Measurements from ENCODE around the gene MPC1L.

DNA sequence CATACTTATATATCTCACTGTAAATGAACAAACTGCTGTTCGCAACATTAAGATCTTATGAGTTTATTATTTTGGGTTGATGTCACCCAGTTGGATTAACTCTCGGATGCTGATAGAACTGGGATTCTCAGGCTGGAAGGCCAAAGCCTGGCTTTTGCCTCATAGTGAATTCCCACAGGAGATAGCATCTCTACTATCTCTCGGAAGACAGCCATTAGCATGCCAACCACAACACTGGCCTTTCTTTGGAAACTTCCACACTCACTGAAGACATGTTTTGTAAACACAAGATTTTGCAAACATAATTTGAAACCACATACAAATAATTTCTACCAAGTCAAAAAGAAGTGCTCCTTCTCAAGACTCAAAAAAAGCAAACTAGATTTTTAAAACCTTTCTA is 46.9 kb upstream of the MPC1L start:
- TF ChIP-seq CTCF (IDR thresholded peaks at IDR 0.05; ENCODE audit: borderline replicate concordance, extremely low read depth, low read length, poor library complexity, severe bottlenecking): no peak
- no peak for TF ChIP-seq EZH2 (IDR thresholded peaks at IDR 0.05; ENCODE audit: borderline replicate concordance, low read depth, low read length, severe bottlenecking)
